HFFc6 (cell line): ENCODE measurements around the gene RASGRF2. TPM values are rescaled to one million over a fixed set of nuclear protein-coding genes. Genes with fewer than 3 reads are reported as not detected.

Experiments used
- DNase-seq: peaks from one replicate; pipeline ENCODE4 v3.0.0-alpha.2; 2018
- H3K27ac Mint-ChIP-seq: 2 replicates; pipeline ENCODE4 v1.8.0; 2020; ENCODE audit warnings: mild to moderate bottlenecking, mixed read lengths
- H3K27me3 Mint-ChIP-seq: 2 replicates; pipeline ENCODE4 v1.8.0; 2021; ENCODE audit warnings: mild to moderate bottlenecking, moderate library complexity, mixed read lengths; ENCODE audit not compliant: insufficient read depth
- H3K36me3 Mint-ChIP-seq: 2 replicates; pipeline ENCODE4 v1.8.0; 2021; ENCODE audit warnings: low read depth, mixed read lengths
- H3K4me1 Mint-ChIP-seq: 2 replicates; pipeline ENCODE4 v1.8.0; 2020; ENCODE audit warnings: low read depth, mixed read lengths
- H3K4me3 Mint-ChIP-seq: 2 replicates; pipeline ENCODE4 v1.8.0; 2020; ENCODE audit warnings: mild to moderate bottlenecking, moderate library complexity, mixed read lengths
- H3K9me3 Mint-ChIP-seq: 2 replicates; pipeline ENCODE4 v1.8.0; 2020; ENCODE audit warnings: mild to moderate bottlenecking, mixed read lengths
- CTCF ChIP-seq: fragments of 200-600 bp; sonication (generic); IDR thresholded peaks from 2 replicates; pipeline ENCODE4 v1.5.0; 2021; ENCODE audit warnings: antibody characterized with exemption, mild to moderate bottlenecking
- total RNA-seq, 6 experiments: library from RNA; stranded (reverse); fragmentation: NEBNext Ultra II Directional; extraction: Animal tissue kit (Norgen Biotek cat#: 25700); gene quantifications; 2 replicates in 1 of 6; 3 replicates in 5 of 6; pipeline ENCODE4 v1.2.3, GENCODE V29; 2021

Gene RASGRF2
- total RNA-seq, 6 experiments from 2014 or later, result 0.21 to 0.97 (median 0.69) TPM

- Mint-ChIP-seq H3K27me3 (peaks cover 15% of the 10 kb centered on the region), H3K27ac (no peak overlapping the region), H3K9me3 (no peaks in the 10 kb centered on the region), H3K4me1 (peaks cover 14% of the 10 kb centered on the region), H3K4me3 (no peak overlapping the region), H3K36me3 (no peaks in the 10 kb centered on the region)
- DNase-seq, result no peak
- no peak for TF ChIP-seq CTCF
Observed at GRCh38 chr5:81167544-81167943, 207.4 kb downstream of the RASGRF2 start.

- peaks cover 9% of the 10 kb centered on the region for H3K4me1 Mint-ChIP-seq
- peaks cover 15% of the 10 kb centered on the region for H3K27me3 Mint-ChIP-seq
- no peaks in the 10 kb centered on the region for H3K36me3 Mint-ChIP-seq
- no peak overlapping the region for H3K27ac Mint-ChIP-seq
- H3K9me3 Mint-ChIP-seq, result no peaks in the 10 kb centered on the region
- H3K4me3 Mint-ChIP-seq, result no peak overlapping the region
- no peak for DNase-seq
- no peak for TF ChIP-seq CTCF
Observed at GRCh38 chr5:81169924-81170323, 209.8 kb downstream of the RASGRF2 start.

GRCh38 chr5:81171769-81172168 lies 211.6 kb downstream of the RASGRF2 start:
- H3K36me3 Mint-ChIP-seq, result no peaks in the 10 kb centered on the region
- H3K4me1 Mint-ChIP-seq, result no peaks in the 10 kb centered on the region
- H3K27me3 Mint-ChIP-seq, result peaks cover 15% of the 10 kb centered on the region
- no peak overlapping the region for H3K4me3 Mint-ChIP-seq
- DNase-seq, result no peak
- no peaks in the 10 kb centered on the region for H3K9me3 Mint-ChIP-seq
- no peak overlapping the region for H3K27ac Mint-ChIP-seq
- TF ChIP-seq CTCF, result no peak

- Mint-ChIP-seq H3K27me3 (peaks cover 12% of the 10 kb centered on the region), H3K4me1 (no peaks in the 10 kb centered on the region), H3K36me3 (no peaks in the 10 kb centered on the region), H3K4me3 (no peak overlapping the region), H3K27ac (no peak overlapping the region), H3K9me3 (no peaks in the 10 kb centered on the region)
- no peak for TF ChIP-seq CTCF
- no peak for DNase-seq
Observed at GRCh38 chr5:81172710-81173109, 212.5 kb downstream of the RASGRF2 start.

GRCh38 chr5:81177061-81177460 lies 216.9 kb downstream of the RASGRF2 start:
- DNase-seq, result no peak
- no peaks in the 10 kb centered on the region for H3K36me3 Mint-ChIP-seq
- H3K27me3 Mint-ChIP-seq, result peaks cover 6% of the 10 kb centered on the region
- no peak overlapping the region for H3K27ac Mint-ChIP-seq
- H3K4me1 Mint-ChIP-seq, result no peaks in the 10 kb centered on the region
- no peaks in the 10 kb centered on the region for H3K9me3 Mint-ChIP-seq
- TF ChIP-seq CTCF, result no peak
- H3K4me3 Mint-ChIP-seq, result no peak overlapping the region

GRCh38 chr5:81179959-81180358 lies 219.8 kb downstream of the RASGRF2 start:
- no peaks in the 10 kb centered on the region for H3K9me3 Mint-ChIP-seq
- H3K36me3 Mint-ChIP-seq, result no peaks in the 10 kb centered on the region
- no peak overlapping the region for H3K4me3 Mint-ChIP-seq
- TF ChIP-seq CTCF, result no peak
- peaks cover 10% of the 10 kb centered on the region for H3K27me3 Mint-ChIP-seq
- DNase-seq, result no peak
- no peaks in the 10 kb centered on the region for H3K4me1 Mint-ChIP-seq
- H3K27ac Mint-ChIP-seq, result no peak overlapping the region
